Neural cell (in vitro differentiated cells): ENCODE data around the gene FXYD4.

Experiments
- EP300 ChIP-seq: fragments of 450-650 bp; conservative IDR thresholded peaks from 2 replicates; pipeline ENCODE4 v1.6.1; 2014; ENCODE audit warnings: antibody characterized with exemption, mild to moderate bottlenecking, moderate library complexity; ENCODE audit not compliant: poor library complexity, severe bottlenecking
- POLR2AphosphoS5 ChIP-seq: IDR thresholded peaks from 2 replicates; pipeline ENCODE4 v1.6.1; 2012
- TAF1 ChIP-seq: IDR thresholded peaks from 2 replicates; pipeline ENCODE4 v1.6.1; 2012; ENCODE audit warnings: low read depth
- TF ChIP-seq, protein P1 (sequence below): fragments of 450-650 bp; IDR thresholded peaks from 2 replicates; pipeline ENCODE4 v1.5.1; 2014; ENCODE audit warnings: antibody characterized with exemption, mild to moderate bottlenecking, moderate library complexity; ENCODE audit not compliant: poor library complexity, severe bottlenecking

DNA sequence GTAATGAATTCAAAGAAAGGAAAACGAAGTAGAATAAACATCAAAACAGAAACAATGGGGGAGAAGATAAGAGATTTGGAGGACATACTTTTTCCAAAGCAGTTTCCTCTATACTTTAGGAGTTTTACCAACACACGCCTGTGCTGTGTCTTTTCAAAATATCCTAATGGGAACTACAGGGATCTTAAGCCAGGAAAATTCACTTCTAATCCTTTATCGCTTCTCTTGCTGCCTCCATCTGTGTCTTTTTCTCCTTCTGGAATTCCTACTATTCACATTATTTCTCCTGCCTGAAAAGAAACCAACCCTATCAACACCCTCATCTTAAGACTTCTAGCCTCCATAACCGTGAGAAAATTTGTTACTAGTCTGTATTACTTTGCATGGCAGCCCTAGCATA is 30.7 kb downstream of the FXYD4 start:
- TF ChIP-seq, protein P1, sequence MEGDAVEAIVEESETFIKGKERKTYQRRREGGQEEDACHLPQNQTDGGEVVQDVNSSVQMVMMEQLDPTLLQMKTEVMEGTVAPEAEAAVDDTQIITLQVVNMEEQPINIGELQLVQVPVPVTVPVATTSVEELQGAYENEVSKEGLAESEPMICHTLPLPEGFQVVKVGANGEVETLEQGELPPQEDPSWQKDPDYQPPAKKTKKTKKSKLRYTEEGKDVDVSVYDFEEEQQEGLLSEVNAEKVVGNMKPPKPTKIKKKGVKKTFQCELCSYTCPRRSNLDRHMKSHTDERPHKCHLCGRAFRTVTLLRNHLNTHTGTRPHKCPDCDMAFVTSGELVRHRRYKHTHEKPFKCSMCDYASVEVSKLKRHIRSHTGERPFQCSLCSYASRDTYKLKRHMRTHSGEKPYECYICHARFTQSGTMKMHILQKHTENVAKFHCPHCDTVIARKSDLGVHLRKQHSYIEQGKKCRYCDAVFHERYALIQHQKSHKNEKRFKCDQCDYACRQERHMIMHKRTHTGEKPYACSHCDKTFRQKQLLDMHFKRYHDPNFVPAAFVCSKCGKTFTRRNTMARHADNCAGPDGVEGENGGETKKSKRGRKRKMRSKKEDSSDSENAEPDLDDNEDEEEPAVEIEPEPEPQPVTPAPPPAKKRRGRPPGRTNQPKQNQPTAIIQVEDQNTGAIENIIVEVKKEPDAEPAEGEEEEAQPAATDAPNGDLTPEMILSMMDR, result no peak
- TF ChIP-seq EP300, result no peak
- no peak for TF ChIP-seq TAF1
- no peak for TF ChIP-seq POLR2AphosphoS5
